Kasumi-1 (cell line): Measurements from ENCODE around the gene LINGO1.
A peak's percentile ranks its signal among the peaks of the same experiment; 100 is the strongest.

Experiments used
- DNase-seq, 2 experiments: peaks; one replicate each; lab custom pipeline; 2025; lab: John Stamatoyannopoulos, UW

The LINGO1 gene, protein sequence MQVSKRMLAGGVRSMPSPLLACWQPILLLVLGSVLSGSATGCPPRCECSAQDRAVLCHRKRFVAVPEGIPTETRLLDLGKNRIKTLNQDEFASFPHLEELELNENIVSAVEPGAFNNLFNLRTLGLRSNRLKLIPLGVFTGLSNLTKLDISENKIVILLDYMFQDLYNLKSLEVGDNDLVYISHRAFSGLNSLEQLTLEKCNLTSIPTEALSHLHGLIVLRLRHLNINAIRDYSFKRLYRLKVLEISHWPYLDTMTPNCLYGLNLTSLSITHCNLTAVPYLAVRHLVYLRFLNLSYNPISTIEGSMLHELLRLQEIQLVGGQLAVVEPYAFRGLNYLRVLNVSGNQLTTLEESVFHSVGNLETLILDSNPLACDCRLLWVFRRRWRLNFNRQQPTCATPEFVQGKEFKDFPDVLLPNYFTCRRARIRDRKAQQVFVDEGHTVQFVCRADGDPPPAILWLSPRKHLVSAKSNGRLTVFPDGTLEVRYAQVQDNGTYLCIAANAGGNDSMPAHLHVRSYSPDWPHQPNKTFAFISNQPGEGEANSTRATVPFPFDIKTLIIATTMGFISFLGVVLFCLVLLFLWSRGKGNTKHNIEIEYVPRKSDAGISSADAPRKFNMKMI

DNA sequence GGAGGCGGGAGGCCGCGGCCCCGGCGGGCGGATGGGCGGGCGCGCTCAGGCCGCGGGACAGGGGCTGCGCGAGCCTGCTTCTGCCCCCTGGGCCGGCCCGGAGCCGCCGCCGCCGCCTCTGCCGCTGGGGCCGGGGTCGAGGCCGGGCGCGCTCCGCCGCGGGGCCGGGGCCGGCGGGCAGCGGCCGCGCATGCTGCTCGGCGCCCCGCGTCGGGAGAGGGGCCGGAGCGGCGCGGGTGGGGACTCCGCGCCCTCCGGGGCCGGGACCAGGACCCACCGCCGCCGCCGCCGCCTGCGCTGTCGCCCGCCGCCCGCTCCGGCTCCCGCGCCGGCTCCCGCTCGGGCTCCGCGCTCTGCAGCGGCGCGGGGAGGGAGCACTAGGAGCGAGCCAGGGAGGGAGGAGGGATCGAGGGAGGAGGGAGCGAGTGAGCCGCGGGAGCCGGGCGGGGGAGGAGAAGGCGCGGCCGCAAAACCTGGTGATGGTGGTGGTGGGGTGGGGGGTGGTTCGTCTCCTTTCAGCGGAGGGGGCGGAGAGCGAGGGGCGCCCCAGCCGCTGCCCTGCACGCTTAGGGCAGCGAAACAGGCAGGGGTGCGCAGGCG, at the start of gene LINGO1:
Gene LINGO1, minus strand, starts transcription at position 379 of the 600 bp plus-strand sequence. CDS start 597 bp downstream, outside the sequence.
- peak in 1 of 2 experiments; percentile 10 for DNase-seq

DNA sequence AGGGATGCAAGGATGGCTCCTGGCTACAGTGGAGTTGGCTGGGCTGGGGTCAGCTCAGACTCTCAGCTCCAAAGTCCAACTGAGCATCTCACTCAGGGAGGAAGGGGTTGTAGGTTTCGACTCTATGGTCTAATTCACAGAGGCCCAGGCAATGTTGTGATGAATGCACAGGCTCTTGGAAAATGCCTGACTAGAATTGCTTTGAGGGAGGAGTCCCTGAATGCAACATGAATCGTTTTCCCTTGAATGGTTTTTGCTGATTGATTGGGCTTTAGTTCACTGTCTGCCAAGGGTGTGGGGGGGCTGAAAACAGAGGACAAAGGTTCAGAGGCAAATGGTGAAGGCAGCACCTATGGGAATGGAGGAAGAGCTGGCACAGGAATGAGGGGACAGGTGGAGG, 48.6 kb upstream of the LINGO1 start:
- no peak for DNase-seq

DNA sequence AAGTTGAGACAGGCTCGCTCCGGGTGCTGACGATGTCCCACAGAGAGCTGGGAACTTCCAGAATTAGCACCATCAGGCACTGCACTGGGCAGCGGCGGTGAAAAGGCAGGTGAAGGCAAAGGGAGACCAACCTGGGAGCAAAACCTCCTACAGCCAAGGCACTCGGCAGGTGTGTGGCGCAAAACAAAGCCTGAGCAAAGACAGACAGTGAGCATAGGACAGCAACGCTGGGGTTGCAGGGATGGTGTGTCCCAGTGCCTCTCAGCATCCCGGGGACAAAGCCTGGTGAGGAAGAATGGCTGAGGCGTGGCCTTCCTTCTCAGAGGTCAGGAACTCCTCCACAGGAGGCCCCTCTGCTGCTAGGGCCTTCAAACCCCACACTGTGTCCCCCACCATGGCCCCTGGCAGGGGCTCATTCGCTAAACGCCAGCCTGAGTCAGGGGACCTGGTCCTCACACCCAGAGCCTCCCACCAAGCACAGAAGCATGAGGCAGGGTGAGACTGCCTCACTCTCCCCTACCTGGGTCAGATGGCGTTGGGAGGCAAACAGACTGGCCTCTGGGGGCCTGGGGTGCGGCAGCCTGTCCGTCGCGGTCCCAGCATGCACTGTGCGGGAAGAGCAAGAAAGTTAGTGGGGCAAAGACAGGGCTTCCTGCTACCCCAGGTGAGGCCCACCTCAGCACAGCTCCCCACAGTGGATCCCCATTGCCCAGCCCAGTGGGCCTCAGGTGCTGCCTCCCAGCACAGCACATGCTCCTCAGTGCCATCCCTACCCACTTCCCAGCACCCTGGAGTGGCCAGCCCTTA, 44.1 kb upstream of the LINGO1 start:
- DNase-seq: no peak

DNA sequence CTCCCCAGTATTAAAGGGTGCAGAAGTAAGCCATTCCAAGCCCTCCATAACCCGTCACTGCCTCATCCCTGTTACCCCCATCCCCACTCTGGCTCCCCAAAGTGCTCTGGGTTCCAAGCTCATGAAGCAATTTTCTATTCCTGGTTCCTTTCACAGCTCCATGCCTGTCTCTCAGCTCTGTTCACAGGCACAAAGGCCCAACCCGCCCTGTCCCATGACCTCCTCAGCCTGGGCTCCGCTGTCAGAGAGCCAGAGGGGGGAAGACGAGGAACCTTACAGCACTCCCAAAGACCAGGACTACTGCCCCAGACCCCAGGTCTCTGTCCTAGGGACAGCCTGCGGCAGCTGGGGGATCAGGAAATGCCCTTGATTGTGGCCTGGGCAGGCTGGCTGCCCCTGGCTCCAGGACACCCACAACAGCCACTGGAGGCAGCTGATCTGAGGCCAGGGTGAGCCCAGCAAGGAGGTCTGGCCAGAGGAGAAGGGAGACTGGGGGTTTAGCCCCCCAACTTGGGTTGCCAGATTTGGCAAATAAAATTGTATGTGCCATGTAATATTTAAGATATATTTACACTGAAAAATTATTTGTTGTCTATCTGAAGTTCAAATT, 43.2 kb upstream of the LINGO1 start:
- no peak for DNase-seq

DNA sequence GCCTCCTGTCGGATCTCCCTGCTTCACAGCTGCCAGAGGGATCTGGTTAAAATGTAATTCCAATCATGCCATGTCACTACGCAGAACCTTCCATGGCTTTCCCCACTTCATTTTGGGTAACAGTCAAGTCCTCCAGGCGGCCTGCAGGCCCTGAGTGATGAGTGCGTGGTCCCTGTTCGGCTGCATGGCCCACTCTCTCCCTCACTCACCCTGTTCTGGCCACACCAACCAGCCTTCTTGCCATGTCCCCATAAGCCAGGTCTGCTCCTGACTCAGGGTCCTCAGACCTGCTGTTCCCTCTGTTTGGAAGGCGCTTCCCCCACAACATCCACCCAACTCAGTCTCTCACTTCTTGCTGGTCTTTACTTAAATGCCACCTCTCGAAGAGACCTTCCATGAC, 41.6 kb upstream of the LINGO1 start:
- no peak for DNase-seq

DNA sequence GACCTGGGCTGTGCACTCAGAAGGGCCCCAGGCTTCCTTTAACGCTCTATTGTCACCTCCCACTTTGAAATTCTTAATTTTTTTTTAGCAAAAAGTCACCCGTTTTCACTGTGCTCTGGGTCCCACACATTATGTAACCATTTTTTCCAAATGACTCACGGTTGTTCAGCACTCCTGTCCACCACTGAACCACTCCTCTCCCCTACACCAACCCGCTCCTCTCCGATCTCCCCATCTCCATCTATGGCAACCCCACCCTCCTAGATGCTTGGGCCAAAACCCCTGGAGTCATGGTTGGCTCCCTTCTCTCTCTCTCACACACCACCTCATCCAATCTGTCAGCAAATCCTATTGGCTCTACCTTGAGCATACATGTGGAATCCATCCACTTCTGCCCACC, 41.2 kb upstream of the LINGO1 start:
- DNase-seq: no peak

DNA sequence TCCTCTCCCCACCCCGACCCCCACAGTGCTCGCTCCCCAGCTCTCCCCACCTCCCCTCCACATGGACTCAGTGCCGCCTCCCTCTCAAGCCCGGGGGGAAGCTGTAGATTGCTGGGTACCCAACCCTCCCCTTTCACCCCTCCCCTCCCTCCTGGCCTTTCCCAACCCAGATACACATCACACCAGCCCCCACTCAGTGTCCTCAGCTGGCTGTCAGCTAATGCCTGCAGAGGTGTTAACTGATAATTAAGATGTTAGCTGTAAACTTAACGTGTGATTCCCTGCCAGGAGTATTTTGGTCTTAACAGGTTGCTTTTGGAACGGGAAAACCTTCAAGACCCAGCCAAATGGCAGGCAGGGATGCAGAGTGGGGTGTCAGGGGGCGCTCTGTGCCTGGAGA, 39.4 kb upstream of the LINGO1 start:
- no peak for DNase-seq

DNA sequence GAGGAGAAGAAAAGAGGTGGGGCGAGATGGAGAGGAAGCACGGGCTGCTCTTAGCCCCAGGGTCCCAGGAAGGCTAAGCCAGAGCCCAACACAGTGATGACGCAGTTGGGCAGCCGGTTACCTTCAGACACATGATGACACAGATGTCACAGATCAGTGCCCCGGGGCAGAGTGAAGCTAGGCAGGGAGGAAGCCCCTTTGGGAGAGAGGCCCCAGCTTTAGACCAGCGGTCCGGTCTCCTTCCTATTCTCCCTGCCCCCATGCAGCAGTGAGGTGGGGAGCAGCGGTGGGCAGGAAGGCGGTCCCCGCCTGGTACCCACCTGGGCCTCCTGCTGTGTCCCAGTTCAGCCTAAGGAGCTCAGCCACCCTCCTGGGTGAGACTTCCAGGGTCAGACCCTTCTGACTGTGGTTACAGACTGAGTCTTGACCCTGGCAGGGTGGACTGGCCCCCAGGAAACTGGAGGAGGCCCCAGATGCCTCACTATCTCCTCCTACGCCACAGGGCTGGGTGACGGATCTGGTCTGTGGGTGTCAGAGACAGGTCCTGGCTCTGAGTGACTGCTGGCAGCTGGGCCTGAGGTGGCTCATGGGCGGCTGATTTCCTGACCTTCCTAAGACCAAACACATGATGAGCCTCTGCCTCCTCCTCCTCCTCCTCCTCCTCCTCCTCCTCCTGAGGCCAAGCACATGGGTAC, 38.8 kb upstream of the LINGO1 start:
- DNase-seq: no peak

DNA sequence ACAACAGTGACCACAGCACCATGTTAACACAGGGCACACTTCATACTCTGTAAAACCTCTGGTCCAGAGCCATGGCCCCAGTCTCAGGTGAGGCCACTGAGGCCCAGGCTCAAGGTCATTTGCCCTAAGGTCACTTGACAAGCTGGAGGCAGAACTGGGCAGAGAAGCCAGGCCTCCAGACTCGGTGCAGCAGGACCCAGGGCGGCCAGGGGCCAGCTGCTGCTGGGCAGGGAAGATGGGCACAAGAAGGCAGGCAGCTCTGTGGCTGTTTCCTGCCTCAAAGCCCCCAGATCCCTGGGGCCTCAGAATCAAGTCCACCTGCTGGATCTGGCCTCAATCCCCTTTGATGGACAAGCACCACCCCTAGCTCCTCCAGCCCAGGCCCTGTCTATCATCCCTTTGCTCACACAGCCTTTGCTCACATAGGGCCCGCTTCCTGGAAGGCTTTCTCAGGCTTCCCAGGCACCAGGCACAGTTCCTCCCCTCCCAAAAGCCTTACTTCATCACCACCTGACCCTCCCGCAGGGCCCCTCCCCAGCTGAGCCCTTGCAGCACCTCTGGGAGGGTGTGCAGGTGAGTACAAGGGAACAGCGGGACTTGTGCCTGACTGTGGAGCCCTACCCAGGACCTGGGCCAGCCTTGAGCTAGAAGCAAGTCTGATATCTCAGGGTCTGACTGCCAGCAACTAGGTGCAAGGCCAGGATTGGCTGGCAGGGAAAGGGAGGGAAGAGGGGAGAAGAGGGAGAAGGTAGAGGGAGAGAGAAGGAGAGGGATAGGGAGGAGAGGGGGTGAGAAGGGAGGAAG, 38.0 kb upstream of the LINGO1 start:
- no peak for DNase-seq

DNA sequence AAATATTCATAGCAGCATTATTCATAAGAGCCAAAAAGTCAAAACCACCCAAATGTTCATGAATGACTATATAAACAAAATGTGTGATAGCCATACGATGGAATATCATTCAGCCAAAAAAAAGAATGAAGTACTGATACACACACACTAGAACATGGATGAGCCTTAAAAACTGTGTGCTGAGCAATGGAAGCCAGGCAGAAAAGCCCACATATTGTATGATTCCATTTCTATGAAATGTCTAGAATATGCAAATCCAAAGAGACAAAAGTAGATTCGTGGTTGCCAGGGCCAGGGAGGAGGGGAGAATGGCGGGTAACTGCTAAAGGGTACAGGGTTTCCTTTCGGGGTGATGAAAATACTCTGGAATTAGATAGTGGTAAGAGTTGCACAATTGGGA, 37.2 kb upstream of the LINGO1 start:
- DNase-seq: no peak

DNA sequence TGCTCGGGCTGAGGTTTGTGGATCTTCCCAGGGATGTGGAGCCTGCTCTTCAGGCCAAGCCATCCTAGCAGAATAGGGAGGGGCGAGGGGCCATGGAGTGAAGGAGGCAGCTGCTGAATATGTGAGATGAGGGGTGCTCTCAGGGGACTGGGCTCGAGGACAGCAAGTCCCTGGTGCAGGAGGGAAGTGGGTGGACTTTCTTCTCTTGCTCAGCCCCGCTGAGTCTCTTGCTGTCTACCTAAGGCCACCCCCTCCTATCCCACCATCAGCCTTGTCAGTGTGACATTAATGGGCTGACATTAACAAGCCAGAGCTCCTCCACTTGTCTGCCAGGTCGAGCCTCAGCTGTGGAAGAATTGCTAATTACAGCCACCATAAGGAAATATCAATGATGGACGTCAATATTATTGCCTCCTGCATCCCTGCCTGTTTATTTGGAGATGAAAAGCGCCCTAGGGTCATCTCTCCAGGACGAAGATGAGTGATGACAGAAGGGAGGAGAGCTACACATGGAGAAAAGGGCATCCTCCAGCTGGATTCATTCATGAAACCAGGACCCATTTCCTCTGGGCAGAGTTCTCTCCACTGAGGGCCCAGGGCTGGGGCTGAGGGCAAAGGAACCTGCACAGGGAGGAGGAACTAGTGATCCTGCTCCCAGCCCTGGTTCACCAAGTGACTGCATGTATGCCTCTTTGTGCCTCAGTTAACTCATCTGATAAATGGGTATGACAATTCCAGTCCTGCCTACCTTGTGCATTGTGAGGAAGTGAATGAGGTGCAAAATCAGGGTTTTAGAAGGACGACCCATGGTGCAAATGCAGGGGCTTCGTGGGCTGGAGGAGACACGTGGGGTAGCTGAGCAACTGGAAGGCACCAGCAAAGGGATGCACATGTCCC, 34.9 kb upstream of the LINGO1 start:
- DNase-seq: no peak

DNA sequence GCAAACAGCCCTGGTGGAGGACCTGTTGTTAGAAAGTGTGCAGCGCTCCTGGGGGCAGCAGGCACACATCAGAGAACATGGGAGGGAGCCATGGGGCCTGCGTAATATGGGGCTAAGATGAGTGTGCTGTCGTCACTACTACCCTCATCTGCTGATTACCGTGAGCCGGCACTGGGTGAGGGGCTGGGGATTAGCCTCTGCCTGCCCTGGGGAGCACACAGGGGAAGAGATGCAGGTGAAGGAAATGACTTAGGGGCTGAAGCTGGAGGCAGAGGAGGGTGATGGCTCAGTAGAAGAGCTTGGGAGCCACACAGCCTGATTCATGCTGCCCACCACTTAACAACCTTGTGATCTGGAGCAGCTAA, 33.6 kb upstream of the LINGO1 start:
- DNase-seq: no peak

DNA sequence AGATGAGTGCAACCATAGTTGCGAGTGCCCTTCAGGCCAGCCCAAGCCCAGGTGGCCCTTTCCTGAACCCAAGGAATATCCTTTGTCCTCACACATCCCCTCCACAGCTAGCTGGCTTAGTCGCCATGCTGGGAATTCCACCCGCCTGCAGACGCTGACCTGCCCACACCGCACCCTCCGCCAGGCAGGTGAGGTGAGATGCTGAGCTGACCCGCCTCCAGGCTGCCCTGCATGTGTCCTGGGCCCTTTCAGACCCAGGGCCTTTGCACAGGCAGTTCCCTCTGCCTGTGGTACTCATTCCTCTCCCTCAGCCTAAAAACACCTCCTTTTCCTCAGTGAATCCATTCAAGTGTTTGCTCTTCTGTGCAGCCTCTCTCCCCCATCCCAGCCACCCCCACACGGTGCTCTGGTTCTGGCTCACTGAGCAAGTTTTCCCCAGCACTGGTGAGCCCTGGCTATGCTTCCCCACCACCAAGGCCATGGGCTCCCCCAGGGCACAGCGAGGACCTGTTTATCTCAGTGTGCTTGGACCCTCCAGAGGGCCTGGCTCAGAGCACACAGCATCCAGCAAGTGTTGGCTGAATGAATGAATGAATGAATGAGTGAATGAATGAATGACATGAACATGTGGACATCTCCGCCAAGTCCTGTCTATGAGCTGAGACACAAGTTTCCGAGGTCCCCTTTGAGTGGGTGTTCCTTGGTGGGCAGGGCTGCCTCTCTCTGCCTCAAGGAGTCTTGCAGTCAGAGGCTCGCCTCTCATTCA, 33.0 kb upstream of the LINGO1 start:
- no peak for DNase-seq

DNA sequence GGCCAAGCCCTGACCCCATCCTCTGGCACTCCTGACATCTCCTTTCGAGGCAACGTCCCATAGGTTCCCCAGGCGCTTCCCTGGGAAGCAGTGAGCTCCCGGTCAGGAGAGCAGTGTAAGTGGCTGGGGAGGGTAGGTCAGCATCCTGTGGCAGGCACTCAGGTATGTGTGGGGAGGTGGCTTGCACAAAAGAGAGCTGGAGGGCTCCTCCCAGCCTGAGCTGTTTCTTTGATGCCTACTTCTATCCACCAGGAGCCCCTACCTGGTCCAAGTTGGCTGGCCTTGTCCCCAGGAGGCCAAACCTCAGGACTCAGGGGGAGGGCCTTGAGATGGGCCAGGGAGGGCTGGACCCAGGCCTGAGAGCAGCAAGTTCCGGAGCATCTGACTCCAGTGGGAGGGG, 31.7 kb upstream of the LINGO1 start:
- no peak for DNase-seq

DNA sequence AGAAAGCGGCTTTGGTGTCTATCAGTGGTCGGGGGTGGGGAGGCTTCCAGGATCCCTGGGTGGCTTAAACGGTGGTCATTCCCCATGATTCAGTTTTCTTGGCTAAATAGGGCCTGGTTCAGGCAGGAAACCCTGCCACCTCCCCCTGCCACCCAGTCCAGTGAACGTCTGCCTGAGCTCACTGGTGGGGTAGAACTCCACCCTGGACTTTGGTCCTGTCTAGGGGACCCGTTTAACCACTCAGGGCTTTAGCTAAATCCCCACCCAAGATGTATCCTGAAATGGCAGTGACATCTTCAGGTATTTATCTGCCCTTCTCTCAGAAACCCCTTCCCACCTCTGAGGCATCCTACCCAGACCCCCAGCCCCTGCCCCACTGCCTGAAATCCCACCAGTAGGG, 30.5 kb upstream of the LINGO1 start:
- no peak for DNase-seq

DNA sequence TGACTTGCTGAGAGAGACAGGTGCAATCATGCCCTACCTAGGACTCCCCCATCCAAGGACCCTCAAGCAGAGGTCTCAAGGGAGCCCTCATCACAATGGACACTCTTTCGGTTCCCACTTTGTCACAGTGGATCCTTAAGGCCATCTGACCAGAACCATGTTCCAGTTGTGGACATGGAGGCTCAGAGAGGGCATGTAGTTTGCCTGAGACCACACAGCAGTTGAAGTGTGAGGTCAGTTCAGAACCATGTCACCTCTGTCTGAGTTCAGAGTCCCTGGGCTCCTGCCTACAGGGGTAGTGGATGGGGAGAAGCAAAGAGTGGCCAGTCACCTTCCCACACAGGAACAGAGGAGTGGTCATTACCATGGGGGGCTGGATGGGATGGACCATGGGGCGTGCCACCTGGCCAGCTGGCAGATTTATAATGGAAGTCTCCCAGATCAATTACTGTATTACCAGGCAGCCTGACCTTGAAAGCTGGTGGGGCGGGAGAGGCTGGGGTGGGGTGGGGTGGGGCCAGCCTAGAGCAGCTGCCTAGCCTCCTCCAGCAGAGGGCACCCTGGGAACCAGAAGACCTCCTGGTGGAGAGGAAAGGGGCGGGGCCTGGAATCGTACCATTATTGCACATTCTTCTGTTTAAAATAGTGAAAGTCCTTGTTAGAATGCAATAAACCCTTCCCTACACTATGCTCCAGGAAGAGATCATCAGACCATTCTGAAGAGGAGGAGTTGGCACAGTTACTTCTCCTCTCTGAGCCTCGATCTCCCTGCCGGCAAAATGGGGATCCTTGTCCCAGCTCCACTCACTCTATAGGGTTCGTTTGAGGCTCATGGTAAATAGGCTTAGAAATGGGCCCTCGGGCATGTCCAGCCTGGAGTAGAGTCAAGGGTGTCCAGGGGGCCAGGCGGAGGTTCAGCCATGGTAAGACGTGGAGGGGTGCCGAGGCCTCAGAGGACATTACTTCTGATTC, 26.9 kb upstream of the LINGO1 start:
- DNase-seq: peak; percentile 49 to 62

DNA sequence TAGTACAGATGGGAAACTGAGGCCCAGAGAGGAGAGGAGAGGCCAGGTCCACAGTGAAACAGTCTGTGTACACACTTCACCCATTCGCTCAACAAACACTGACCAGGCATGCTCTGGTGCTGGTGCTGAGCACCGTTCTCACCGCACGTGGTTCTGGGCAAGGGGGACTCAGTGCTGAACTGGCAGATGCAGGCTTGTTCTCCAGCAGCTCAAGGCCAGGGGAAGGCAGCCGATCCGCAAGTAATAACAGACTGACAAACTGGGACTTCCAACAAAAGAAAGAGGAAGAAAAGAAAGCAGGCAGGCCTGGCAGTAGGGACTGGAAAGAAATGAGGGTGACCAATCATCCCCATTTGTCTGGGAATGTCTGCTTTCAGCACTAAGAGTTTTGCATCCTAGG, 25.6 kb upstream of the LINGO1 start:
- peak in 1 of 2 experiments; percentile 3 for DNase-seq
